ENCODE results near the gene SSU72.
"Not testable (repeated sequence)": the region's sequence is repeated elsewhere in the genome, so short reads cannot be mapped to it uniquely, and the experiment has no call there.

Gene SSU72

DNA sequence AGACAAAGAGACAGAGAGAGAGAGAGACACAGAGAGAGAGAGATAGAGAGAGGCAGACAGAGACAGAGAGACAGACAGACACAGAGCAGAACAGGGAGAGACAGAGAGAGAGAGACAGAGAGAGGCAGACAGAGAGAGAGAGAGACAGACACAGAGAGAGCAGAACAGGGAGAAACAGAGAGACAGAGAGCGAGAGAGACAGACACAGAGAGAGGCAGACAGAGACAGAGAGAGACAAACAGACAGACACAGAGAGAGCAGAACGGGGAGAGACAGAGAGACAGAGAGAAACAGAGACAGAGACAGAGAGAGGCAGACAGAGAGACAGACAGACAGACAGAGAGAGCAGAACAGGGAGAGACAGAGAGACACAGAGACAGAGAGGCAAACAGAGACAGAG lies 20.7 kb upstream of the SSU72 start:
- not testable (repeated sequence) for DNase-seq (ENCODE audit: low read depth in 2 of 2)

GRCh38 chr1:1594602-1595260 lies 20.1 kb upstream of the SSU72 start:
- DNase-seq (ENCODE audit: low read depth in 2 of 2): no peak

- DNase-seq (ENCODE audit: low read depth in 2 of 2): no peak
Observed at GRCh38 chr1:1593834-1594601, 19.4 kb upstream of the SSU72 start.

DNA sequence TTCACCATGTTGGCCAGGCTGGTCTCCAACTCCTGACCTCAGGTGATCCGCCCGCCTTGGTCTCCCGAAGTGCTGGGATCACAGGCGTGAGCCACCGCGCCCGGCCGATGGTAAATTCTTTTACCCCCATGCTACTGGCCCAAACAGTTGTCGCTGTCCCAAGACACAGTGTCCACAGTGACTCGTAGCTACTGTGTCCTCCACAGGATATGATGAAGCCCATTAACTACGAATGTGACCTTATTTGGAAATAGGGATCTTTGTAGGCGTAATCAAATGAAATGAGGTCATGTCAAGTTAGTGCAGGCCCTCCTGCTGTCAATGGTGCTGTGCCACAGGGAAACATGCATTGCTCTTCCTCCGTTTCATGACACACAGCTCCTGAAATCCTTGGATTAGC lies 16.8 kb upstream of the SSU72 start:
- no peak for DNase-seq (ENCODE audit: low read depth in 2 of 2)

GRCh38 chr1:1583347-1584010 lies 8.8 kb upstream of the SSU72 start:
- DNase-seq (ENCODE audit: low read depth in 2 of 2): no peak

DNA sequence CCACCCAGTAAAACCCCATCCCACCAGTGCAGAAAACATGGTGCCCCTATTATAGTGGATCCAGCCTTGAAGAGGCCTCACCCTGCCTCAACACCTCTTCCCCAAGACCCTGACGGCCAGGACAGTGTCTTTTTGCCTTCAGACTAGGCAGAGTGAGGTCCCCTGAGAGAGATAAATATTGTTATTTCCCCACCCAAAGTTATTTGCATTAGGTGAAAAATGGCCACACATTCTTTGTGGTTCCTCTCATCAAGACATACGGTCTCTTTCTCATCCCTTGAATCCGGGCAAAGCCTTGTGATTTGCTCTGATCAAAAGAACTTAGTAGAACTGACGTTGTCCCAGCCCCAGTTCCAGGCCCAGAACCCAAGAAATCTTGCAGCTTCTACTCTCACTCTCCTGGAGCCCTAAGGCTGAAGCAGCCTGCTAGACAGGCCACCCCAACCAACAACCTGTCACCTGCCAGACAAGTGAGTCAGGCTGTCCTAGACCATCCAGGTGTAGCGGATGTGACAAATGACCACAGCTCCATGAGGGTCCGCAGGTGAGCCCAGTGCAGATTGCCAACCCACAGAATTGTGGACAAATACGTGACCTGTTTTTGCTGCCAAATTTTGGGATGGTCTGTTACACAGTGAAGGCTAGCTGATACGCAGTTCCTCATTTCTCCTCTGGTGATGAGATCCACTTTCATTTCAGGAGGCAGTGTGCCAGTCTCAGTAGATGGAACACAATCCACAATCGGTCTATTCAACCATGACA lies 8.1 kb upstream of the SSU72 start:
- no peak for DNase-seq (ENCODE audit: low read depth in 2 of 2)

- no peak for DNase-seq (ENCODE audit: low read depth in 2 of 2)
Observed at GRCh38 chr1:1578371-1578940, 3.8 kb upstream of the SSU72 start.

GRCh38 chr1:1577367-1578011 lies 2.8 kb upstream of the SSU72 start:
- DNase-seq (ENCODE audit: low read depth in 2 of 2): no peak

GRCh38 chr1:1573843-1574720 lies 581 bp downstream of the SSU72 start:
- DNase-seq (ENCODE audit: low read depth in 2 of 2): peak in 1 of 2 donors; percentile 37

- no peak for DNase-seq (ENCODE audit: low read depth in 2 of 2)
Observed at GRCh38 chr1:1569341-1569740, 5.3 kb downstream of the SSU72 start.

- no peak for DNase-seq (ENCODE audit: low read depth in 2 of 2)
Observed at GRCh38 chr1:1567891-1568291, 6.8 kb downstream of the SSU72 start.

- DNase-seq (ENCODE audit: low read depth in 2 of 2): no peak
Observed at GRCh38 chr1:1567152-1567875, 7.3 kb downstream of the SSU72 start.

DNA sequence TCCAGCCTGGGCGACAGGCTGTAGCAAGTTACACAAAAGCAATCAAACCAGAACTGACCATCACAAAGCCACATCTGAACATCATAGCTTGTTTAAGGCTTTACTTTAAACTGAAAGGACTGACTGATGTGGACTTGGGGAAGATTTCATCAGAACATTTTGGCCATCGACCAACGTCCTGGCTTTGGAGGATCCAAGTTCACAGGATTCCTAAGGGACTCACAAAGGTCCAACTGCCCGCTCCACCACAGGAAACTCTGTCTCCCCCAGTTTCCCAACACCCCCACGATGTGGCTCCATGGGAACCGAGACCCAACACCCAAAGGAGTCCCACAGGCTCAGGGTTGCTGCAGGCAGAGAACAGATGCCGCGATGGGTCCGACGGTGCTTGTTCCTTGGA lies 9.3 kb downstream of the SSU72 start:
- DNase-seq (ENCODE audit: low read depth in 2 of 2): no peak

DNA sequence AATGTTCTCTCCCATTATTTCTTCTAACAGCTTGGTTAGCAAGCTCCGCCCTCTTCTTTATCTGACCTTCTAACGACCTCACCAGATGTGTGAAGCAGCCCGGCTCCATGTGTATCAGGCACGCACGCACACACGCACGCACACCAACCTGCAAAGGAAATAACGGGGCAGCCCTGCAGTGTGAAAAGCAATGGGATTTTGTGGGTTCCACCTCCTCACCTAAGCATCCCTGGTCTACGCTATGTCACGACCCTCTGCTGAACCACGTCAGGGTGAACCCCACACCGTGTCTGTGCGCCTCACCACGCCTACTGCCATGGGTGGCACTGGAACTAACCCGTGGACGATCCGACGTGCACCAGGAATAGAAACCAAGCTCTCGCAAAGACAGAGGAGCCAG lies 10.4 kb downstream of the SSU72 start:
- no peak for DNase-seq (ENCODE audit: low read depth in 2 of 2)

DNA sequence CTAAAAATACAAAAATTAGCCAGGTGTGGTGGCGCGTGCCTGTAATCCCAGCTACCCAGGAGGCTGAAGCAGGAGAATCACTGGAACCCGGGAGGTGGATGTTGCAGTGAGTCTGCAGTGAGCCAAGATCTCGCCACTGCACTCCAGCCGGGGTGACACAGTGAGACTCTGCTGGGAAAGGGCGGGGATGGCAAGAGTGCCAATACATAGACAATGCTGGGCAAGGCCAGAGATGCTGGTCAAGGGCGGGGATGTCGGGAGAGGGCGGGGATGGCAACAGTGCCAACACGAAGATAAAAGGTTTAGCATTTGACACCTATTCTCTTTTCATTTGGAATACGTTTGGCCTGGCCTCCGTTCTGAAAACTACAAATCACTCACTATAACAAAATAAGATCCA lies 11.0 kb downstream of the SSU72 start:
- no peak for DNase-seq (ENCODE audit: low read depth in 2 of 2)

DNA sequence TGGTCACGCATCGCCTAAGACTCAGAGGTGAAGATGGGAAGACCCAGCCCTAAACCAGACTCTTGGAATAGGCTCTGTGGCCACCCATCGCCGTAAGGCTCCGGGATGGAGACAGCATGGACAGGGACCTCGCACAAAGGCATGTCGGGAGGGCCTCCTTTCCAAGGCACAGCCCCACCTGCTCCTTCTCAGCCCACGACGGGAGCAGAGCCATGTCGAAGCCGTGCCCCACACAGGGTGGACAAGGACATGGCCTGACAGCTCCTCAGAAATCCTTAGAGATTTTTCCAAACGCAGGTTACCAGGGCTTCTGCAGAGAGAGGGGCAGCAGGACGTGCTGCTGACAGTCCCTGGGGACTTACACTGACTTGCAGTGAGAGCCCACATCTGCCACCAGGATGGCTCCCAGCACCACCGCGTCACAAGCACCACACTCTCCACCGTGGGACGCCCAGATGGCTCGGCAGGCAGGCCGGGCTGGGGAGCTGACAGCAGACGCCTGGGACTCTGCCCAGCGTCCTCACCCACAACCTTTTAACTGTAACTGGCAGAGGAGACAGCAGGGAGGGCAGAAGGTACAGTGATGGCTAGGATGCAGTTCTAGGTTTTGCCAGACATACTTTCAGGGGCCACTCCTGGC lies 12.0 kb downstream of the SSU72 start:
- DNase-seq (ENCODE audit: low read depth in 2 of 2): no peak

GRCh38 chr1:1561801-1562470 lies 12.7 kb downstream of the SSU72 start:
- DNase-seq (ENCODE audit: low read depth in 2 of 2): no peak

DNA sequence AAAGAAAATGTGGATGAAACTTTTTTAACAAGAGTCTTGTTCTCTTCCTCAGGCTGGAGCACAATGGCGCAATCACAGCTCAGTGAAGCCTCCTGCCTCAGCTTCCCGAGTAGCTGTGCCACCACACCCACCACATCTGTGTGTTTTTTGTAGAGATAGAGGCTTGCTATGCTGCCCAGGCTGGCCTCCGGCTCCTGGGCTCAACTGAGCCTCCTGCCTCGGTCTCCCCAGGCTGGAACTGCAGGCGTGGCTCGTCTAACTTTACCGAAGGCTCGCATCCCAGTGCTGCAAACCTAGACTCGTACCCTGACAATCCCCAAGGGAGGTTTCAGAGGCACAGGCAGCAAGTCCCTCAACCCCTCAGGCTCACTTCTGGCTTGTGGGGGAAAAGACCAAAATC lies 14.5 kb downstream of the SSU72 start:
- no peak for DNase-seq (ENCODE audit: low read depth in 2 of 2)

DNA sequence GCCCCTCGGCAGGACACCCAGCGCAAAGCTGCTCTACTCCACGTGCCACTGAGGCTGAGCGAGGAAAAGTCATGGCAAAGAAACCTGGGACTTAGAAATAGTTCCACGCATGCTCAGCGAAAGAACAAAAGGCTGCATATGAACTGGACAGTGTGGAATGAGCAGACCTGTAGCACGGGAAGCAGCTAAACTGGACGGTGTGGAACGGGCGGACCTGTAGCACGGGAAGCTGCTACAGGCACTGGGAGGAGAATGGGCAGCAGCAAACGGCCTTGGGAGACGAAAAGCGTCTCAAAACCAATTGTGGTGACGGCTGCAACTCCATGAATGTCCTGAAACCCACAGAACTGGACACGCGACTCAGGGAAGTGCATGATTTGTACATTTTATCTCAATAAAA lies 15.6 kb downstream of the SSU72 start:
- DNase-seq (ENCODE audit: low read depth in 2 of 2): no peak

Measured in stimulated activated CD8-positive, alpha-beta memory T cell treated with anti-CD3 and anti-CD28 coated beads, Interleukin-7, amount 100 ng/mL, for 1 hour (primary cell).